ENCODE measurements around the gene MRPL2. TPM values are rescaled to one million over a fixed set of nuclear protein-coding genes. Genes with fewer than 3 reads are reported as not detected.

MRPL2 gene
- total and polyA plus RNA-seq, 2 of the 8 experiments (the other 6 are each of a cell fraction or from before 2014, with no cell fraction given) = 58.7 to 99.9 TPM

DNA sequence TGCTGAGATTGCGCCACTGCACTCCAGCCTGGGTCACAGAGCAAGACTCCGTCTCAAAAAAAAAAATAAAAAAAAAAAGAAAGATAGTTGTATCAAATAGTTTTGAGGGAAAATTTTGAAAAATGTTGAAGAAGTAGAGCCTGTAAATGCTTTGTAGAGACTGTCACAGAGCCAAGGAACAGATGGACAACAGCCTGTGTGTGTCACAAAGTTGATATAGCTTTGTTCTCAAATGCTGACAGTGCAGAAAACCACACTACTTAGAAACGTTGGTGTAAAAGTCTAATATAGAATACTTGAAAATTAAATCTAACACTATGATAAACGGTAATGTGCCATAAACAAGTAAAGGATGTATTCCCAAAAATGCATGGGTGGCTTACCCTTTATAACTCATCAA, 42.3 kb upstream of the MRPL2 start:
- no peak for FAIRE-seq
- no peak overlapping the region for H2BK5ac ChIP-seq (ENCODE audit: low read depth, low read length)
- H3K36me3 ChIP-seq (ENCODE audit: control insufficient read depth in 2 of 4, insufficient read depth in 4 of 4, low read length in 3 of 4) = no peaks in the 10 kb centered on the region
- no peak overlapping the region for H2BK20ac ChIP-seq (ENCODE audit: low read length)
- no peaks in the 10 kb centered on the region for H3K27me3 ChIP-seq (replicated peaks in 1 of 4; ENCODE audit: control insufficient read depth in 3 of 4, extremely low read depth in 1 of 4, insufficient read depth in 3 of 4, low read length in 3 of 4)
- peaks cover 0 to under 1% of the 10 kb centered on the region in 2 experiments for H4K20me1 ChIP-seq (replicated peaks in 1 of 2; ENCODE audit: control insufficient read depth in 1 of 2, insufficient read depth in 2 of 2, low read length in 2 of 2)
- peaks cover 9 to 18% (median 13%) of the 10 kb centered on the region in 4 experiments; a peak in 6 of 7 replicates for H3K4me1 ChIP-seq (replicated peaks in 1 of 4; ENCODE audit: control insufficient read depth in 3 of 4, insufficient read depth in 4 of 4, low read length in 3 of 4)
- H3K79me2 ChIP-seq (ENCODE audit: control insufficient read depth in 1 of 2, insufficient read depth in 2 of 2, low read length in 2 of 2) = peaks cover 3 to 77% of the 10 kb centered on the region in 2 experiments; a peak in 3 of 4 replicates
- H2AFZ ChIP-seq (ENCODE audit: low read length) = no peak overlapping the region
- H4K5ac ChIP-seq (ENCODE audit: insufficient read length, low read depth, low read length) = no peak overlapping the region
- H3K23me2 ChIP-seq (ENCODE audit: low read depth, low read length) = no peaks in the 10 kb centered on the region
- H3K4me2 ChIP-seq (ENCODE audit: insufficient read depth in 1 of 2, low read depth in 2 of 2, low read length in 2 of 2) = no peak overlapping the region
- no peaks in the 10 kb centered on the region for H3K9me3 ChIP-seq (ENCODE audit: insufficient read depth in 2 of 2, low read depth in 1 of 2, low read length in 1 of 2)
- no peak for DNase-seq (ENCODE audit: low read depth in 1 of 2, low spot score in 2 of 2)
- peaks cover 10% of the 10 kb centered on the region for H3K79me1 ChIP-seq (ENCODE audit: low read depth, low read length)
- H3K9ac ChIP-seq (replicated peaks in 1 of 4; ENCODE audit: extremely low read depth in 1 of 4, low read depth in 3 of 4, low read length in 3 of 4) = no peak overlapping the region
- no peak overlapping the region for H2BK15ac ChIP-seq (ENCODE audit: low read length)
- H2AK5ac ChIP-seq (ENCODE audit: low read depth, low read length) = no peak overlapping the region
- no peak overlapping the region for H2BK12ac ChIP-seq (ENCODE audit: low read depth, low read length)
- H3K4me3 ChIP-seq (ENCODE audit: extremely low read depth in 1 of 4, insufficient read depth in 2 of 4, low read depth in 3 of 4, low read length in 4 of 4) = no peak overlapping the region
- no peak overlapping the region for H3K27ac ChIP-seq (ENCODE audit: low read depth, low read length)
- TF ChIP-seq SP2 (IDR thresholded peaks at IDR 0.05; ENCODE audit: low read length) = no peak
- no peak for TF ChIP-seq RXRA (IDR thresholded peaks at IDR 0.05; ENCODE audit: insufficient read depth, low read depth, low read length)
- TF ChIP-seq MAFK (IDR thresholded peaks at IDR 0.05; ENCODE audit: low read depth, low read length) = peak; percentile 90
- no peak for TF ChIP-seq RBBP5 (IDR thresholded peaks at IDR 0.05; ENCODE audit: borderline replicate concordance, low read depth, low read length)
- TF ChIP-seq KDM1A (IDR thresholded peaks at IDR 0.05; ENCODE audit: borderline replicate concordance, low read length) = no peak
- TF ChIP-seq YY1 (IDR thresholded peaks at IDR 0.05; ENCODE audit: low read depth, low read length) = no peak
- no peak overlapping the region for H4K8ac ChIP-seq (ENCODE audit: extremely low read depth, insufficient read depth, low read length)
- H3K56ac ChIP-seq (replicated peaks; ENCODE audit: insufficient read length, low read depth, low read length) = no peak overlapping the region
- H2BK120ac ChIP-seq (replicated peaks; ENCODE audit: low read depth, low read length) = no peak overlapping the region
- no peak overlapping the region for H3K23ac ChIP-seq (ENCODE audit: insufficient read length)
- H3K4ac ChIP-seq (replicated peaks; ENCODE audit: insufficient read length, low read depth, low read length) = no peak overlapping the region
- H4K91ac ChIP-seq (replicated peaks; ENCODE audit: insufficient read length, low read length) = no peak overlapping the region
- WGBS, 2 experiments (ENCODE audit: extremely low coverage in 1 of 2, insufficient coverage in 1 of 2, insufficient read length in 1 of 2, insufficient replicate concordance in 2 of 2, low coverage in 1 of 2, low lambda C conversion rate in 2 of 2, missing lambda C conversion rate in 1 of 2) = 93% methylated on average over 2 of the region's 4 CpGs; no CpG with 5 or more reads in 1 of the 2 experiments
- POLR2A ChIA-PET (ENCODE audit: partially characterized antibody) = interaction anchor here (0.8 kb wide), 1 partner anchor 33 kb away, joined by 4 read pairs; no protein-coding TSS in a partner anchor
- no peak overlapping the region for H3K18ac ChIP-seq (ENCODE audit: extremely low read depth, low read length)
- no peak overlapping the region for H3K14ac ChIP-seq (ENCODE audit: insufficient read length)
- CTCF ChIA-PET (ENCODE audit: partially characterized antibody) = interaction anchor here (0.7 to 2.0 kb wide), 5 partner anchors 14 to 42 kb away, joined by 3 to 6 read pairs (median 4); no protein-coding TSS in a partner anchor
